ENCODE measurements around the gene PKD2. TPM values are rescaled to one million over a fixed set of nuclear protein-coding genes. Genes with fewer than 3 reads are reported as not detected.

PKD2 gene
- total RNA-seq, 6 experiments from 2014 or later = 67.8 to 103 (median 70.4) TPM

DNA sequence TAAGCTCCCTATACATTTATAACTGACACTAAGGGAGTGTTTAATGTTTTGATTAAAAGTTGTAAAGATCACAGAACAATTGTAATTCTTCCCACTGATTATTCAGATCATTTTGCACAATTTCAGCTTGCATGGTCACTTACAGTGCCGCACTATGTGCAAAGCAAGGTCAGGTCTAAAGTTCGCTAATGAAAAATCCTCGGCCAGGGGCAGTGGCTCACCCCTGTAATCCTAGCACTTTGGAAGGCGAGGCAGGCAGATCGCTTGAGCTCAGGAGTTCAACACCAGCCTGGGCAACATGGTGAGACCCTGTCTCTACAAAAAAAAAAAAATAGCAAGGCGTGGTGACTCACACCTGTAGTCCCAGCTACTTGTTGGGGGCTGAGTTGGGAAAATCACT is 57.0 kb downstream of the PKD2 start:
- Mint-ChIP-seq H3K27ac (no peak overlapping the region), H3K9me3 (no peaks in the 10 kb centered on the region), H3K27me3 (ENCODE audit: insufficient read depth) (peaks cover 2% of the 10 kb centered on the region; the same call in 1 of the 2 replicates), H3K4me1 (ENCODE audit: low read depth) (no peaks in the 10 kb centered on the region), H3K36me3 (ENCODE audit: low read depth) (peaks cover 40% of the 10 kb centered on the region), H3K4me3 (no peak overlapping the region)
- DNase-seq = no peak
- TF ChIP-seq, protein P1, sequence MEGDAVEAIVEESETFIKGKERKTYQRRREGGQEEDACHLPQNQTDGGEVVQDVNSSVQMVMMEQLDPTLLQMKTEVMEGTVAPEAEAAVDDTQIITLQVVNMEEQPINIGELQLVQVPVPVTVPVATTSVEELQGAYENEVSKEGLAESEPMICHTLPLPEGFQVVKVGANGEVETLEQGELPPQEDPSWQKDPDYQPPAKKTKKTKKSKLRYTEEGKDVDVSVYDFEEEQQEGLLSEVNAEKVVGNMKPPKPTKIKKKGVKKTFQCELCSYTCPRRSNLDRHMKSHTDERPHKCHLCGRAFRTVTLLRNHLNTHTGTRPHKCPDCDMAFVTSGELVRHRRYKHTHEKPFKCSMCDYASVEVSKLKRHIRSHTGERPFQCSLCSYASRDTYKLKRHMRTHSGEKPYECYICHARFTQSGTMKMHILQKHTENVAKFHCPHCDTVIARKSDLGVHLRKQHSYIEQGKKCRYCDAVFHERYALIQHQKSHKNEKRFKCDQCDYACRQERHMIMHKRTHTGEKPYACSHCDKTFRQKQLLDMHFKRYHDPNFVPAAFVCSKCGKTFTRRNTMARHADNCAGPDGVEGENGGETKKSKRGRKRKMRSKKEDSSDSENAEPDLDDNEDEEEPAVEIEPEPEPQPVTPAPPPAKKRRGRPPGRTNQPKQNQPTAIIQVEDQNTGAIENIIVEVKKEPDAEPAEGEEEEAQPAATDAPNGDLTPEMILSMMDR (IDR thresholded peaks at IDR 0.05) = no peak

- Mint-ChIP-seq H3K27me3 (ENCODE audit: insufficient read depth) (peaks cover 1% of the 10 kb centered on the region; the same call in 1 of the 2 replicates), H3K36me3 (ENCODE audit: low read depth) (peaks cover 62% of the 10 kb centered on the region), H3K9me3 (peaks cover 4% of the 10 kb centered on the region; the same call in 1 of the 2 replicates), H3K4me1 (ENCODE audit: low read depth) (no peaks in the 10 kb centered on the region), H3K27ac (no peak overlapping the region), H3K4me3 (no peak overlapping the region)
- no peak for DNase-seq
- TF ChIP-seq, protein P1 (IDR thresholded peaks at IDR 0.05) = no peak
Measured at GRCh38 chr4:88070031-88070430, 62.6 kb downstream of the PKD2 start.

DNA sequence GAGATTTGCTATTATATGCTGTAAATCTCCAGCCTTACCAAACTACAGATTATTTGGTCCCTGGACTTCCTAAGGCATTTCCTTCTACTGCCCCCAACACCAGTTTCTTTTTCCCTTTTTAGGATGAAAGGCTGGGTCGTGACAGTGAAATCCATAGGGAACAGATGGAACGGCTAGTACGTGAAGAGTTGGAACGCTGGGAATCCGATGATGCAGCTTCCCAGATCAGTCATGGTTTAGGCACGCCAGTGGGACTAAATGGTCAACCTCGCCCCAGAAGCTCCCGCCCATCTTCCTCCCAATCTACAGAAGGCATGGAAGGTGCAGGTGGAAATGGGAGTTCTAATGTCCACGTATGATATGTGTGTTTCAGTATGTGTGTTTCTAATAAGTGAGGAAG is 67.9 kb downstream of the PKD2 start:
- Mint-ChIP-seq H3K27me3 (ENCODE audit: insufficient read depth) (peaks cover 4% of the 10 kb centered on the region; the same call in 1 of the 2 replicates), H3K4me1 (ENCODE audit: low read depth) (no peaks in the 10 kb centered on the region), H3K36me3 (ENCODE audit: low read depth) (peaks cover 36% of the 10 kb centered on the region), H3K9me3 (peaks cover 4% of the 10 kb centered on the region; the same call in 1 of the 2 replicates), H3K4me3 (no peak overlapping the region), H3K27ac (no peak overlapping the region)
- DNase-seq = no peak
- TF ChIP-seq, protein P1 (IDR thresholded peaks at IDR 0.05) = no peak

DNA sequence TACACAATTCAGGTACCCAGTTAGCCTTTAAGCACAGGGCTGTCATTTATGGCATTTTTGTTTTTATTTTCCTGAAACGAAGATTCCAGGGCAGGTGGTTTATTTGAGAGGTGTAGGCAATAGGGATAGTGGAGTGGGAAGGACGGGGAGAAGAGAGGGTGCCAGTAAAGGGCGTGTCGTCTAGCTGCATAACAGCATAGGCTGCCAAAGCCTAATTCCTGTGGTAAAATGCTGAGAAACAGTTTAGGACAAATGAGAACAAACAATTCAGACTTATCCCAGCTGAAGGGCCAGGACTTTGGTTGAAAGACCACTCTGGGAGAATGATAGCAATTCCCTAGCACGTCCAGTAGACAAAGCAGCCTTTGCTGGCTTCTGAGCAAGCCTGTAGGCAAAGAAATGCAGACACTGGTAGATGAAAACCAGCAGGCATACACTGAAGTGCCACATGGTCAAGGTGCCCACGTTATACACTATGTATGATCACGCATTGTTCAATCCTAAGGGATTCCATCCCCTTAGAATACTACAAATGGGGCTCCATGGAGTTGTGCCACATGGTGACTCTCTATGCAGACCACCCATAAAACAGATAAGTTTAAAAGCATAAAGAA is 70.6 kb downstream of the PKD2 start:
- H3K9me3 Mint-ChIP-seq = no peaks in the 10 kb centered on the region
- H3K27ac Mint-ChIP-seq = no peak overlapping the region
- DNase-seq = no peak
- TF ChIP-seq, protein P1 (IDR thresholded peaks at IDR 0.05) = no peak
- no peak overlapping the region for H3K4me3 Mint-ChIP-seq
- peaks cover 16% of the 10 kb centered on the region for H3K36me3 Mint-ChIP-seq (ENCODE audit: low read depth)
- H3K4me1 Mint-ChIP-seq (ENCODE audit: low read depth) = no peaks in the 10 kb centered on the region
- H3K27me3 Mint-ChIP-seq (ENCODE audit: insufficient read depth) = peaks cover 2% of the 10 kb centered on the region; the same call in 1 of the 2 replicates

DNA sequence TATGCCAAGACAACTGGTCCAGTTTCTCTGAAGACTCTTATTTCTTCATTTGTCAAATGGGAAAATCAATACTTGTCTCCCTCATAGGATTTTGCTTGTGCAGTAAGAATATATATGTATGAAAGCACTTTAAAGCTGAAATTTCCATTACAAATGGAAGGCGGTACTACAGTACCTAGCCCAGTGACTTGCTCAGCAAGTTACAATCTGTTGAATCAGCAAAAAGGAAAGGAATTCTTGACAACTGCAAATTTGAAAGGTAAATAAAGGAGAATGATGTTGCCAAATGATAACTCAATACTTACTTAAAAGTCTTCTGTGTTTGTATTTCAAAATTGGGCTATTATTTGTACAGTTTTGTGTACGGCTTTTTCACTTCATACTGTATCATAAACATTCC is 71.1 kb downstream of the PKD2 start:
- Mint-ChIP-seq H3K4me3 (no peak overlapping the region), H3K4me1 (ENCODE audit: low read depth) (no peaks in the 10 kb centered on the region), H3K27me3 (ENCODE audit: insufficient read depth) (peaks cover 2% of the 10 kb centered on the region; the same call in 1 of the 2 replicates), H3K36me3 (ENCODE audit: low read depth) (peaks cover 16% of the 10 kb centered on the region), H3K27ac (no peak overlapping the region), H3K9me3 (no peaks in the 10 kb centered on the region)
- TF ChIP-seq, protein P1 (IDR thresholded peaks at IDR 0.05) = no peak
- no peak for DNase-seq

All from HFFc6 (cell line).